GM21786 (cell line): ENCODE data around the gene UFC1.
A peak's percentile ranks its signal among the peaks of the same experiment; 100 is the strongest.
"Not testable (repeated sequence)": the region's sequence is repeated elsewhere in the genome, so short reads cannot be mapped to it uniquely, and the experiment has no call there.

ENCODE experiments used
- ATAC-seq: cut with Tn5 transposase; IDR thresholded peaks from one replicate; pipeline ENCODE4 v1.9.1; 2021; ENCODE audit not compliant: unreplicated experiment

Gene UFC1

GRCh38 chr1:161153682-161154337 is at the start of gene UFC1:
UFC1 (plus strand) TSS chr1:161153978; CDS start chr1:161153998, 20 bp downstream.
- ATAC-seq: peak; percentile 88

DNA sequence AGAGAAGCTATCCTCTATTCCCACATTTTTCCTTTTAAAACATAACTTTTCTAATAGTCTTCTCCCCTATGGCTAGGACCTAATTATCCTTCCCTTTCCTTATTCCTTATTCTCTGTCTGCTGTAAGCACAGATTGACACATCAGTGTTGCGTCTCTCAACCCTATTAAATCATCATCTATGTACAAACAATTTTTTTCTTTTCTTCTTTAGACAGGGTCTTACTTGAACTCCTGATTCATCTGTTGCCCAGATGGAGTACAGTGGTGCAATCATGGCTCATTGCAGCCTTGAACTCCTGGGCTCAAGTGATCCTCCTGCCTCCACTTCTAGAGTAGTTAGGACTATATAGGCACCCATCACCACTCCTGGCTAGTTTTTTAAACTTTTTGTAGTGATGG is 47.3 kb upstream of the UFC1 start:
- no peak for ATAC-seq

GRCh38 chr1:161111117-161111516 is 42.7 kb upstream of the UFC1 start:
- ATAC-seq: no peak

- no peak for ATAC-seq
These were observed 42.3 kb upstream of the UFC1 start for GRCh38 chr1:161111527-161111926.

- no peak for ATAC-seq
These were observed 39.9 kb upstream of the UFC1 start for GRCh38 chr1:161113915-161114314.

DNA sequence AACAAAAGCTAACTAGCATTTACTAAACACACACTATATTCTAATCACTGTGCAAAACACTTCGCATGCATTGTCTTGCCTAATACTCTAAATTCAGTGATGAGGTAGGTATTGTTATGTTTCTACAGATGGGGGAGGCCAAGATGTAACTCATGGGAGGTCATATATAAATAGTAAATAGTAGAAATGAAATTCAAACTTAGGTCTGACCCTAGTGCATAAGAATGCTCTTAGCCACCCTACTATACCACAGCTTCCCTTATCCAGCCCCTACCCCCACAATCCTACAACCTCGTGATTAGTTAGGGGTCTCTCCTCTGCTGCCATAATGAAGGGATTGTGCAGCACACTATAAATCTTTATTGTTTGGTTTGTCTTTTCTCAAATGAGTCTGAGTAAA is 39.2 kb upstream of the UFC1 start:
- no peak for ATAC-seq

GRCh38 chr1:161115132-161115711 is 38.6 kb upstream of the UFC1 start:
- ATAC-seq: no peak

DNA sequence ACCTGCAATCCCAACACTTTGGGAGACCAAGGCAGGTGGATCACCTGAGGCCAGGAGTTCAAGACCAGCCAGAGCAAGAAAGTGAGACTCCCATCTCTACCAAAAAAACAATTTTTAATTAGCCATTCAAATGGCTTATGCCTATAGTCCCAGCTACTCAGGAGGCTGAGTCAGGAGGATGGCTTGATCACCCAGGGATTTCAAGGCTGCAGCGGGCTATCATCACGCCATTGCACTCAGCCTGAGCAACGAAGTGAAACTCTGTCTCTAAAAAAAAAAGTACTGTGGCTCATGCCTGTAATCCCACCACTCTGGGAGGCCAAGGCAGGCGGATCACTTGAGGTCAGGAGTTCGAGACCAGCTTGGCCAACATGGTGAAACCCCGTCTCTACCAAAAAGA is 37.8 kb upstream of the UFC1 start:
- ATAC-seq: not testable (repeated sequence)

- ATAC-seq: peak; percentile 75
These were observed 35.8 kb upstream of the UFC1 start, which contains the start of the genes NIT1 and PFDN2 for GRCh38 chr1:161117759-161118581. NIT1 (plus strand) TSS chr1:161118105; CDS start chr1:161118177, 72 bp downstream. PFDN2 (minus strand) TSS chr1:161118037; CDS start chr1:161118026, 11 bp downstream.

DNA sequence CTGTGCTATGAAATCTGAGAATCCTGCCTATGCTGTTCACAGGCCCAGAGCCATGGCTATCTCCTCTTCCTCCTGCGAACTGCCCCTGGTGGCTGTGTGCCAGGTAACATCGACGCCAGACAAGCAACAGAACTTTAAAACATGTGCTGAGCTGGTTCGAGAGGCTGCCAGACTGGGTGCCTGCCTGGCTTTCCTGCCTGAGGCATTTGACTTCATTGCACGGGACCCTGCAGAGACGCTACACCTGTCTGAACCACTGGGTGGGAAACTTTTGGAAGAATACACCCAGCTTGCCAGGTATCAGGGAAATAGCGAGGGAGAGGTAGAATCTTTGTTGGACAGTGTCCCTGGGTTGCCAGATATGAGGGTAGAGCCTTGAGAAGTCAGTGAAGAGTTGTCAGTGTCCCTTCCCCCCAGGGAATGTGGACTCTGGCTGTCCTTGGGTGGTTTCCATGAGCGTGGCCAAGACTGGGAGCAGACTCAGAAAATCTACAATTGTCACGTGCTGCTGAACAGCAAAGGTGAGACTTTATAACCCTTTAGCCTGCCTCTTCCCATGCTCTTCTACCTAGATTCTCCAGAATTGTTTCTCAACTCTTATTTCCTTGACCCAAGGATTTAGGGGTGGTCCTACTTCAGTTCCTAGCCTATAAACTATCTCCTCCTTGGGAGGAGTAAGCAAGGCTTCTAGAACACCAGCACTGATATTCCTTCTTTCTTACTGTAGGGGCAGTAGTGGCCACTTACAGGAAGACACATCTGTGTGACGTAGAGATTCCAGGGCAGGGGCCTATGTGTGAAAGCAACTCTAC is 34.5 kb upstream of the UFC1 start:
- ATAC-seq: peak; percentile 55

DNA sequence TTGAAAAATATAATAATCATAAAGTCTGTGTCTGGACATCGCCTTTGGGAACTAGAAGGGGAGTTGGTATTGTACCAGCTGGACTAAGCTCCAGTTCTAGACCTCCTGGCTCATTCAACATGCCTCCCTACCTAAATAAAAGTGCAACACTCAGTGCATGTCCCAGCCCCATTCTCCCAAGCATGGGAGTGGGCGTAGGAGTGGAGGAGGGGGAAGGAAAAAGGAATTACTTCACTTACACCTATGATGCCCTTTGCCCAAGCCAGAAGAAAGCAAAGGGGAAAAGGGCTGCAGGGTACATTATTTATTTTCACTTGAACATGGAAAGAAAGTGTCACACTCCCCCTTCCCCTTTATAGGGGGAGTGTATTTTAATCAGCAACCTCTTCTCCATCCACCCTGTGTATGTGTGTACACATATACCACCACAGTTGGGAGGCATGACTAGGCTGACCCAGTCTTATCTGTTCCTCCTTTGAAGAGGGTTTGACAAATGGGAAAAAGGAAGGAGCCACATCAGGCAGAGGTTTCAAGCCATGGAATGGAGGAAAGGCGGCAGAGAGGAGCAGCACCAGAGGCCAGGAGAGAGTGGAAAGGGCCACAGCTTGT is 32.6 kb upstream of the UFC1 start:
- ATAC-seq: no peak

DNA sequence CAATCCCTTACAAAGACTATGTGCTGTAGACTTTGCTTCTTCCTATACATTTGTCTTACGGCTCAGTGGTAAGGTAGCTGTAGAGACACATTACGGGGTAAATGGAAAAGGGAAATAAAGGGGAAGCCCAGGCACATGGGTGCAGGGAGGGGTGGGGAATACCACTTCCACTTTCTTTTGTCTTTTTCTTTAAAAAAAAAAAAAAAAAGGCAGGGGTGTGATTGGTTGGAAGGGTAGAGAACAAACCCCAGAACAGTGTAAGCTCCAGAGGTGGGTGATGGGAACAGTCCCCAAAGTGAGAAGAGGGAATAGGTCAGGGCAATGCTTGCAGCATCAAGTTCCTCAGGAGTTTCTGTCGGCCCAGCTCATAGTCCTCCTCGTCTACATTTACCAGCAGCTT is 31.9 kb upstream of the UFC1 start:
- ATAC-seq: no peak

GRCh38 chr1:161122967-161123366 is 30.8 kb upstream of the UFC1 start:
- no peak for ATAC-seq

GRCh38 chr1:161127649-161128048 is 26.1 kb upstream of the UFC1 start:
- ATAC-seq: no peak

DNA sequence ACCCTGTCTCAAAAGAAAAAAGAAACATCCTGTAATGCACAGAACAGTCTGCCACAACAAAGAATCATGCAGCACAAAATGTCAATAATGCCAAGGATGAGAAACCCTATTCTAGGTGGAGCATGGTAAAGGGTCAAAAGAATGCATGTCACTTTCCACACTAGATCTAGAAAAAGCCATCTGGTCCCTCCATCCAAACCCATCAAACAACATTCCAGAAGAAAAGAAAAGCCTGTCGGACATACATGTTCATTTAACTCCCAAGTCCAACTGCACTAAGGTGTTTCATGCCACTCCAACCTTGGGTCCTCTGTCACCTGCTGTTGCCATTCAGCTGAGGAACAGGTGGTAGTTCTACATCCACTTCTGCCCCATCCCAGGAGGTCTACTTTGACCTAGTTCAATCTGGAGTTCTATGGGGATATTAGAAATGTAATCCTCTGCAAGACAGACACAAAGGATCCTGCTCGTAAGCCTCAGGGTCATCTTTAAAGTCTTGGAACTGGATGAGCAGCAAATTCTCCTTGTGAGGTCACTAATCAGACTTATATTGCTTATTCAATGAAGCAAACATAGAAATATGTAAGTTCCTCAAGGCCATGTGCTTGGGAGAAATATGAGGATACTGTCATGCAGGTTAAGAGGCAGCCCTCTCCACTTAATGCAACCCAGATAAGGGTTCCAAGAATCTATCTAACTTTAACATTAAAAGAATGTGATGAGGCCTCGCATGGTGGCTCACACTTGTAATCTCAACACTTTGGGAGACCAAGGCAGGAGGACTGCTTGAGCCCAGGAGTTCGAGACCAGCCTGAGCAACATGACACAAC is 25.0 kb upstream of the UFC1 start:
- ATAC-seq: no peak

- ATAC-seq: no peak
These were observed 23.5 kb upstream of the UFC1 start for GRCh38 chr1:161130266-161130665.

- no peak for ATAC-seq
These were observed 22.0 kb upstream of the UFC1 start for GRCh38 chr1:161131523-161132409.

GRCh38 chr1:161132410-161133219 is 21.2 kb upstream of the UFC1 start, which contains the start of gene DEDD:
DEDD (minus strand) TSS chr1:161132667; CDS start chr1:161124462, 8,205 bp downstream.
- ATAC-seq: peak; percentile 97
